Osteoblast (primary cell): ENCODE measurements around the gene CNKSR2. TPM values are rescaled to one million over a fixed set of nuclear protein-coding genes. Genes with fewer than 3 reads are reported as not detected.

Experiments
- DNase-seq: peaks from one replicate; pipeline ENCODE4 v3.0.0; 2011; ENCODE audit warnings: low spot score, mixed read lengths; ENCODE audit not compliant: insufficient read length; ENCODE audit errors: missing footprints
- H2AFZ ChIP-seq: 2 replicates; pipeline ENCODE4 v1.6.0; 2011; ENCODE audit warnings: mild to moderate bottlenecking, low read length
- H3K27ac ChIP-seq: 2 replicates; pipeline ENCODE4 v1.5.1; 2011; ENCODE audit warnings: mild to moderate bottlenecking, low read depth, low read length, moderate library complexity
- H3K27me3 ChIP-seq: 2 replicates; pipeline ENCODE4 v1.6.0; 2012; ENCODE audit warnings: mild to moderate bottlenecking, control low read depth, inconsistent platforms, low read length, moderate library complexity; ENCODE audit not compliant: insufficient read depth
- H3K36me3 ChIP-seq: 2 replicates; pipeline ENCODE4 v1.5.1; 2011; ENCODE audit warnings: mild to moderate bottlenecking, low read length, control low read depth, moderate library complexity; ENCODE audit not compliant: insufficient read depth
- H3K4me1 ChIP-seq: 2 replicates; pipeline ENCODE4 v1.5.1; 2011; ENCODE audit warnings: mild to moderate bottlenecking, low read length, control low read depth, moderate library complexity; ENCODE audit not compliant: insufficient read depth
- H3K4me2 ChIP-seq: 2 replicates; pipeline ENCODE4 v1.6.0; 2011; ENCODE audit warnings: mild to moderate bottlenecking, low read length; ENCODE audit not compliant: insufficient read depth
- H3K4me3 ChIP-seq: fragments of 200-600 bp; sonication (generic); 3 replicates; pipeline ENCODE4 v1.5.1; 2012; ENCODE audit warnings: mild to moderate bottlenecking, low read length, inconsistent platforms; ENCODE audit not compliant: insufficient read depth
- H3K79me2 ChIP-seq: 2 replicates; pipeline ENCODE4 v1.6.0; 2012; ENCODE audit warnings: mild to moderate bottlenecking, low read length, control low read depth, inconsistent platforms; ENCODE audit not compliant: insufficient read depth
- H3K9me3 ChIP-seq: 2 replicates; pipeline ENCODE4 v1.5.1; 2011; ENCODE audit warnings: low read depth, low read length, control low read depth
- H4K20me1 ChIP-seq: 2 replicates; pipeline ENCODE4 v1.6.0; 2012; ENCODE audit warnings: mild to moderate bottlenecking, low read length, control low read depth; ENCODE audit not compliant: insufficient read depth
- CTCF ChIP-seq: IDR thresholded peaks from 2 replicates; pipeline ENCODE4 v1.5.1; 2011; ENCODE audit warnings: mild to moderate bottlenecking, low read depth, low read length, moderate library complexity; ENCODE audit errors: extremely low read depth
- total RNA-seq: library from RNA; depleted of rRNA; stranded (reverse); fragments of >200 nt; gene quantifications from 2 replicates; pipeline ENCODE4 v1.2.3, GENCODE V29; 2012

CNKSR2 gene
- total RNA-seq, 1 donor = 1.8 TPM

GRCh38 chrX:21590012-21590776 is 216.0 kb downstream of the CNKSR2 start:
- Histone ChIP-seq H3K4me1 (no peaks in the 10 kb centered on the region), H3K36me3 (no peaks in the 10 kb centered on the region), H3K27me3 (no peaks in the 10 kb centered on the region), H3K79me2 (no peaks in the 10 kb centered on the region), H3K4me3 (no peak overlapping the region), H4K20me1 (no peaks in the 10 kb centered on the region), H3K9me3 (no peaks in the 10 kb centered on the region), H2AFZ (no peak overlapping the region), H3K4me2 (no peak overlapping the region), H3K27ac (no peak overlapping the region)
- no peak for DNase-seq
- no peak for TF ChIP-seq CTCF

DNA sequence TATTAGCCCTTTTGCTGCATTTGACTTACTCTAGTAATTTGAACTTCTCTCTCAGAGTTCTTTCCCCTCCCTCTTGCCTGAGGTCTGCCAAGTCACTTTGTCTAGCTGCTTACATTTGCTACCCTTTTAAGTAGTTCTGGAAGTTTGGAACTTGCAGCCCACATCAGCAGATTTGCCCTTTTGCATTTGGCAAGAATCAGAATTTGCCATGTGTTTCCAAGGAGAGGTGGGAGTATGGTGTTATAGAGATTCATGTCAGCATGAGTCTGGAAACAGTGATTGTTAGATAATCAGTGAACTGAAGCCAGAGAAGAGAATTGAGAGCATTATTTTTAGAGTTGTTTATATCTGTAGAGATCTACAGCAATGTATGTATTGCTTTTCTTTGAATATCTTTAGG is 231.8 kb downstream of the CNKSR2 start:
- no peak for DNase-seq
- H4K20me1 ChIP-seq = no peaks in the 10 kb centered on the region
- no peaks in the 10 kb centered on the region for H3K27me3 ChIP-seq
- no peaks in the 10 kb centered on the region for H3K4me1 ChIP-seq
- H3K36me3 ChIP-seq = no peaks in the 10 kb centered on the region
- no peak overlapping the region for H3K4me3 ChIP-seq
- no peak overlapping the region for H3K4me2 ChIP-seq
- no peak overlapping the region for H3K27ac ChIP-seq
- no peaks in the 10 kb centered on the region for H3K9me3 ChIP-seq
- no peak overlapping the region for H2AFZ ChIP-seq
- no peaks in the 10 kb centered on the region for H3K79me2 ChIP-seq
- TF ChIP-seq CTCF = no peak

DNA sequence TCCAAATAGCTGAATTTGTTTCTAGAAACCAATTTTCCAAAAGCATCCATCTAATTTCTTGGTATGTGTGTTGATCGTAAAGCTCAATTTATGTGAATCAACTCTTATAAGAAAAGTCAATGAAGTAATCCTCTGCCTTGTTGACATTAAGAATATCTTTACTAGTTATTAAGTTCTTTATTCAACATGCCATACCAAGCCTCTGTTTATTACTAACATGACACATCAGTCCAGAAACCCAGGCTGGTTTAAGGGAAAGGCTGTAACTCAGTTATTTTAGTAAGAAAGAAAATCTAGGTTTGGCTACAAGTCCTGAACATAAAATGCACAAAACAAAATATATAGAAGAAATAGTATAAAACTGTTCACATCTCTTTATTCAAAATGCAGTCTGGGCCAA is 235.9 kb downstream of the CNKSR2 start:
- Histone ChIP-seq H2AFZ (no peak overlapping the region), H3K4me1 (no peaks in the 10 kb centered on the region), H3K4me3 (no peak overlapping the region), H3K79me2 (no peaks in the 10 kb centered on the region), H3K27ac (no peak overlapping the region), H3K4me2 (no peak overlapping the region), H3K36me3 (no peaks in the 10 kb centered on the region), H4K20me1 (no peaks in the 10 kb centered on the region), H3K9me3 (no peaks in the 10 kb centered on the region), H3K27me3 (no peaks in the 10 kb centered on the region)
- no peak for TF ChIP-seq CTCF
- DNase-seq = no peak

GRCh38 chrX:21612154-21612553 is 237.9 kb downstream of the CNKSR2 start:
- Histone ChIP-seq H2AFZ (no peak overlapping the region), H3K4me1 (no peaks in the 10 kb centered on the region), H4K20me1 (no peaks in the 10 kb centered on the region), H3K9me3 (no peaks in the 10 kb centered on the region), H3K79me2 (no peaks in the 10 kb centered on the region), H3K27ac (no peak overlapping the region), H3K4me2 (no peak overlapping the region), H3K36me3 (no peaks in the 10 kb centered on the region), H3K4me3 (no peak overlapping the region), H3K27me3 (no peaks in the 10 kb centered on the region)
- no peak for TF ChIP-seq CTCF
- no peak for DNase-seq
